DND-41 (cell line): ENCODE data around the gene FGFR1OP2.

Source experiments
- EZH2 ChIP-seq: IDR thresholded peaks from 3 replicates; pipeline ENCODE4 v1.6.1; 2012; ENCODE audit warnings: borderline replicate concordance, low read depth, mild to moderate bottlenecking, moderate library complexity, low read length, inconsistent platforms; ENCODE audit not compliant: severe bottlenecking
- TF ChIP-seq, protein P1 (sequence below): IDR thresholded peaks from 2 replicates; pipeline ENCODE4 v1.5.1; 2012; ENCODE audit warnings: borderline replicate concordance, low read length, moderate library complexity, mild to moderate bottlenecking; ENCODE audit not compliant: poor library complexity, severe bottlenecking; ENCODE audit errors: extremely low read depth

DNA sequence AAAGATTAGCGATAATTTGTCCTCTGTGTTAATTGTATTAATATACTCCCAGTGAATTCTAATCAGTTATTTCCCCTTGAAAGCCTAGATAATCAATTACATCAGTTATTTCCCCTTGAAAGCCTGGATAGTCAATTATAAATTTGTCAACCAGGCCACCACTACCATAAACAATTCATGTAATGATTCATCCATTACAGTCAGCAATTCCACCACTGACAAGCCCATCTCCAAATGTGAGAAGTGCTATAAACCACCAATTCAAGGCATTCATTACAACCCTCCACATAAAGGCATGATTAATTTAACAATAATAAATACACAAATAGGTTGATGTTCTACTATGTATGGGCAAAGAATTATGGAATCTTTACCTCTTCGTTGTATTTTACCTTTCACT, 41.4 kb upstream of the FGFR1OP2 start:
- no peak for TF ChIP-seq EZH2
- TF ChIP-seq, protein P1, sequence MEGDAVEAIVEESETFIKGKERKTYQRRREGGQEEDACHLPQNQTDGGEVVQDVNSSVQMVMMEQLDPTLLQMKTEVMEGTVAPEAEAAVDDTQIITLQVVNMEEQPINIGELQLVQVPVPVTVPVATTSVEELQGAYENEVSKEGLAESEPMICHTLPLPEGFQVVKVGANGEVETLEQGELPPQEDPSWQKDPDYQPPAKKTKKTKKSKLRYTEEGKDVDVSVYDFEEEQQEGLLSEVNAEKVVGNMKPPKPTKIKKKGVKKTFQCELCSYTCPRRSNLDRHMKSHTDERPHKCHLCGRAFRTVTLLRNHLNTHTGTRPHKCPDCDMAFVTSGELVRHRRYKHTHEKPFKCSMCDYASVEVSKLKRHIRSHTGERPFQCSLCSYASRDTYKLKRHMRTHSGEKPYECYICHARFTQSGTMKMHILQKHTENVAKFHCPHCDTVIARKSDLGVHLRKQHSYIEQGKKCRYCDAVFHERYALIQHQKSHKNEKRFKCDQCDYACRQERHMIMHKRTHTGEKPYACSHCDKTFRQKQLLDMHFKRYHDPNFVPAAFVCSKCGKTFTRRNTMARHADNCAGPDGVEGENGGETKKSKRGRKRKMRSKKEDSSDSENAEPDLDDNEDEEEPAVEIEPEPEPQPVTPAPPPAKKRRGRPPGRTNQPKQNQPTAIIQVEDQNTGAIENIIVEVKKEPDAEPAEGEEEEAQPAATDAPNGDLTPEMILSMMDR, result no peak
